Left ventricle myocardium inferior (tissue), 1 donor: Measurements from ENCODE around the gene FUCA2. TPM values are rescaled to one million over a fixed set of nuclear protein-coding genes. Genes with fewer than 3 reads are reported as not detected.
A peak's percentile ranks its signal among the peaks of the same experiment; 100 is the strongest.

Experiments used
- DNase-seq: peaks from one replicate; pipeline ENCODE4 v3.0.0-alpha.2; 2020
- H3K27ac ChIP-seq: fragments of 200-600 bp; replicated peaks from 2 replicates; pipeline ENCODE4 v1.8.0; 2021
- H3K27me3 ChIP-seq: fragments of 200-600 bp; 2 replicates; pipeline ENCODE4 v1.8.0; 2021; ENCODE audit warnings: low read depth
- H3K36me3 ChIP-seq: fragments of 200-600 bp; 2 replicates; pipeline ENCODE4 v1.8.0; 2021
- H3K4me1 ChIP-seq: fragments of 200-600 bp; 2 replicates; pipeline ENCODE4 v1.8.0; 2021
- H3K4me3 ChIP-seq: fragments of 200-600 bp; 2 replicates; pipeline ENCODE4 v1.8.0; 2021; ENCODE audit warnings: mild to moderate bottlenecking, moderate library complexity
- H3K9me3 ChIP-seq: fragments of 200-600 bp; replicated peaks from 2 replicates; pipeline ENCODE4 v1.8.0; 2021
- CTCF ChIP-seq: fragments of 200-600 bp; IDR thresholded peaks from 2 replicates; pipeline ENCODE4 v1.8.0; 2021; ENCODE audit warnings: antibody characterized with exemption, mild to moderate bottlenecking, borderline replicate concordance
- intact Hi-C: fragments of 100-400 bp; cut with micrococcal nuclease; formaldehyde crosslinking; loops from one replicate; pipeline ENCODE4 v1.11.0; 2022
- total RNA-seq: library from RNA; stranded (reverse); fragmentation: NEBNext Ultra II Directional; extraction: Animal tissue kit (Norgen Biotek cat#: 25700); gene quantifications from one replicate; pipeline ENCODE4 v1.2.1, GENCODE V29; 2021
- donor health status: DM: no; HTN: yes; CAD: no; lungs with severe emphysema.

Gene FUCA2
- total RNA-seq, 1 donor from 2014 or later = 44.5 TPM

DNA sequence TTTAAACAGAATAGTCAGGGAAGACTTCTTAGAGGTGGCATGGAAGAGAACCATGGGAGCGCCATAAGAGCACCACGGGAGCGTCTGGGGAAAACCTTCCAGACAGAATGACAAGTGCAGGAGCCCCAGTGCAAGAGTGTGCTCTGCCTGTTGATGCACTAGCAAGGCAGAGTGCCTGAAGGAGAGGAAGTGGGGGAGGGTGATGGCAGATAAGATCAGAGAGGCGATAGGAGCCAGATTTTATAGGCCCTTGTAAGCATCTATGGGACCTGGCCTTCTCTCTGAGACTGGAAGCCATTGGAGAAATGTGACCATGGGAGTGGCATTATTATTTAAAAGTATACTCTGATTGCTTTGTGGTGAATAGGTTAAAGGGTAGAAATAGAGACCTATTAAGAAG is 13.1 kb downstream of the FUCA2 start:
- Histone ChIP-seq H3K4me3 (no peak overlapping the region), H3K36me3 (peaks cover 92% of the 10 kb centered on the region), H3K4me1 (no peaks in the 10 kb centered on the region), H3K27me3 (no peaks in the 10 kb centered on the region), H3K27ac (no peak overlapping the region), H3K9me3 (no peaks in the 10 kb centered on the region)
- DNase-seq = no peak
- TF ChIP-seq CTCF = no peak
- intact Hi-C loops = no loop called here

- no peak for TF ChIP-seq CTCF
- Histone ChIP-seq H3K9me3 (no peaks in the 10 kb centered on the region), H3K4me1 (no peaks in the 10 kb centered on the region), H3K27me3 (no peaks in the 10 kb centered on the region), H3K27ac (no peak overlapping the region), H3K4me3 (no peak overlapping the region), H3K36me3 (peaks cover 82% of the 10 kb centered on the region)
- intact Hi-C loops = no loop called here
- no peak for DNase-seq
These were observed 14.5 kb downstream of the FUCA2 start for GRCh38 chr6:143496974-143497373.

- no peaks in the 10 kb centered on the region for H3K27me3 ChIP-seq
- H3K36me3 ChIP-seq = peaks cover 23% of the 10 kb centered on the region
- no peak overlapping the region for H3K4me3 ChIP-seq
- H3K9me3 ChIP-seq = no peaks in the 10 kb centered on the region
- no peaks in the 10 kb centered on the region for H3K4me1 ChIP-seq
- H3K27ac ChIP-seq = peak overlapping the region; percentile 34
- intact Hi-C loops = no loop called here
- no peak for TF ChIP-seq CTCF
- DNase-seq = no peak
These were observed 20.7 kb downstream of the FUCA2 start for GRCh38 chr6:143490775-143491174.

GRCh38 chr6:143490244-143490643 is 21.3 kb downstream of the FUCA2 start:
- no peaks in the 10 kb centered on the region for H3K27me3 ChIP-seq
- H3K27ac ChIP-seq = no peak overlapping the region
- H3K9me3 ChIP-seq = no peaks in the 10 kb centered on the region
- DNase-seq = no peak
- peaks cover 18% of the 10 kb centered on the region for H3K36me3 ChIP-seq
- no peaks in the 10 kb centered on the region for H3K4me1 ChIP-seq
- H3K4me3 ChIP-seq = no peak overlapping the region
- TF ChIP-seq CTCF = no peak
- intact Hi-C loops = no loop called here

DNA sequence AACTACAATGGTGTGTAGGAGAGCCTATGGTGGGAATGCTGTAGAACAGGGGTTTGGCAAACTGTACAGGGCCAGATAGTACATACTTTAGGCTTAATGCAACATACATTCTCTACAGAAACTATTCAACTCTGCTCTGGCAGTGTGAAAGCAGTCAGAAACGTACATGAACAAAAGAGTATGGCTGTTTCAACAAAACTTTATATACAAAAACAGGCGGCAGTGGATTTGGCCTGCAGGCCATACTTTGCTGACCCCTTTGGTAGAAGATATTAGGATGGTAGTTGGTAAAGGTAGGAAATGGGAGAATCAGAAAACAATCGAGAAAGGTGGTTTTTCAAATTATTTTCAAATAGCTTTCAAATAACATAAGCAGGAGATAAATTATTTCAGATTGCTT is 24.8 kb downstream of the FUCA2 start:
- no peak overlapping the region for H3K4me3 ChIP-seq
- H3K36me3 ChIP-seq = no peaks in the 10 kb centered on the region
- H3K27ac ChIP-seq = no peak overlapping the region
- TF ChIP-seq CTCF = no peak
- intact Hi-C loops = no loop called here
- no peaks in the 10 kb centered on the region for H3K27me3 ChIP-seq
- no peak for DNase-seq
- H3K4me1 ChIP-seq = no peaks in the 10 kb centered on the region
- no peaks in the 10 kb centered on the region for H3K9me3 ChIP-seq

DNA sequence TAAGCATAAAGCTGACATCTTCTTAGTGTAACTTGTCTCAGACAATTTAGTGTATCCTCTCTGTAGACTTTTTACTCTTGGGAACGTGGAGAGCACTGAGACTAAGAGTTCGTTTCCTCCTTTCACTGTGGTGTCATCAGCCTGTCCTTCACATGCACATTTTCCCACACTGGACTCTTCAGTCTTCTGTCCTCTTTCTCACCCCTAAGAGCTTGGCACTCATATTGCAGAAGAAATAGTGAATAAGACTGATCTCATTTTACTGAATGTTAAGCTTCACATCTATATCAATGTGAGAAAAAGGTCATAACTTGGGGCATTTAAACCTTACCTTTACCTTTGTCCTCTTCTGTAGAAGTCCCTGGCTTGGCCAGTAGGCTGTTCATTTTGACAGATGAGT is 25.6 kb downstream of the FUCA2 start:
- H3K9me3 ChIP-seq = no peaks in the 10 kb centered on the region
- H3K36me3 ChIP-seq = no peaks in the 10 kb centered on the region
- intact Hi-C loops = no loop called here
- no peak overlapping the region for H3K27ac ChIP-seq
- no peak for DNase-seq
- H3K4me1 ChIP-seq = no peaks in the 10 kb centered on the region
- H3K4me3 ChIP-seq = no peak overlapping the region
- TF ChIP-seq CTCF = no peak
- no peaks in the 10 kb centered on the region for H3K27me3 ChIP-seq
